Esophagus mucosa (tissue), 1 donor: ENCODE measurements around the gene RNU4-1. TPM values are rescaled to one million over a fixed set of nuclear protein-coding genes. Genes with fewer than 3 reads are reported as not detected.
"Not testable (repeated sequence)": the region's sequence is repeated elsewhere in the genome, so short reads cannot be mapped to it uniquely, and the experiment has no call there.

Source experiments
- ATAC-seq: fragments of 200-7000 bp; cut with Tn5 transposase; one replicate; pipeline ENCODE4 v1.9.1; 2020
- total RNA-seq: library from RNA; stranded (reverse); gene quantifications from one replicate; pipeline ENCODE4 v1.2.4, GENCODE V29; 2023
- donor health status: DM: yes; HTN: yes; CAD: no.

RNU4-1 gene
- 20,765 TPM for total RNA-seq

DNA sequence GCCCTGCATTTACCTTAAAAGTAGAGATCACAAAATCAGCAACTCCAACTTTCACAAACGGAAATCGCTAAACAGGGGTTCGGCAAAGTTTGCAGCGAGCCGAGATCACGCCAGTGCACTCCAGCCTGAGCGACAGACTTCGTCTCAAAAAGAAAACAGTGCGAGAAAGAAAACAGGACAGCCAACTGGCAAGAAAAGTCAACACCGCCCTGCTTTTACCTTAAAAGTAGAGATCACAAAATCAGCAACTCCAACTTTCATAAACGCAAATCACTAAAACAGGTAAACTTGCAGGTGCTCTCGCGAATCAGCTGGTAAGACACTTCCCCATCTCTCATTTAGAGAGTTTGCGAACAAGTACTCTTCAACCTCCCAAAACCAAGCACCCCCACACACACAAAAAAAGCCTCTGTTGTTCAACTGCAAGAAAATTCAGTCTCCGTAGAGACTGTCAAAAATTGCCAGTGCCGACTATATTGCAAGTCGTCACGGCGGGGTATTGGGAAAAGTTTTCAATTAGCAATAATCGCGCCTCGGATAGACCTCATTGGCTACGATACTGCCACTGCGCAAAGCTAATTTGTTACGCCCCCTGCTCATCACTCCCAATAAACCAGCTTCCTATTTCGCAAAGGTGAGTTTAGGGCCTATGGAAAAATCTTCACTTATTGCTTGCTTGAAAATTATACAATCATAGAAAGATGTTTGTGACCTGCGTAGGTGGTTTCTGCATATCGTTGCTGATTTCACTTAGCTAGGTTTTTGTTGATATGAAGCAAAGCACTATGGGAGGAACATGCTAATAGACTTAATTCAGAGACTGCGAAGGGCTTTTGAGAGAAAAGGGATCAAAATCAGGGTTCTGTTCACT lies at the start of gene RNU4-1:
Gene RNU4-1, minus strand, starts transcription at position 577 of the 871 bp plus-strand sequence.
- ATAC-seq = peak; percentile 46

GRCh38 chr12:120342175-120343038 lies 49.4 kb upstream of the RNU4-1 start:
- peak; percentile 15 for ATAC-seq

DNA sequence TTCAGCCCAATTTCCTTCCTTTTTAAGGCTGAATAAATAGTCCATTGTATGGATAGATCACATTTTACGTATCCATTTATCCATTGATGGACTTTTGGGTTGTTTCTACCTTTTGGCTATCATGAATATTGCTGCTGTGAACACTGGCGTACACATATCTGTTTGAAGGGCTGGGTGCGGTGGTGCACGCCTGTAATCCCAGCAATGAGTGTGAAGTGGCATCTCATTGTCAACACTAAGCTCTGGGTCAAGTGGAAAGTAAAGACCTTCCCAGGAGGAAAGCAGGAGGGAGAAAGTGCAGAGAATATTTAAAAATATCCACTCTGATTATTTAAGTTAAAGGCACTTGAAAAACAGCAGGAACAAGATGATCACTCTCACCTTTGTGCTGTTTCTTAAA lies 46.2 kb upstream of the RNU4-1 start:
- ATAC-seq = no peak

DNA sequence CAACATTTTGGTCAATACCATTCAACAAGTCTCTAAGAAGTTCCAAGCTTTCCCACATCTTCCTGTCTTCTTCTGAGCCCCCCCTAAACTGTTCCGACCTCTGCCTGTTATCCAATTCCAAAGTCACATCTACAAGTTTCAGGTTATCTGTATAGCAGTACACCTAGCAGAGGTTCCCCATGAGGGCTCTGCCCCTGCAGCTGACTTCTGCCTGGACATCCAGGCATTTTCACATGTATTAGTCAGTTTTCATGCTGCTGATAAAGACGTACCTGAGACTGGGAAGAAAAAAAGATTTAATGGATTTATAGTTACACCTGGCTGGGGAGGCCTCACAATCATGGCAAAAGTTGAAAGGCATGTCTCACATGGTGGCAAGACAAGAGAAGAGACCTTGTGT lies 44.7 kb upstream of the RNU4-1 start:
- ATAC-seq = no peak

DNA sequence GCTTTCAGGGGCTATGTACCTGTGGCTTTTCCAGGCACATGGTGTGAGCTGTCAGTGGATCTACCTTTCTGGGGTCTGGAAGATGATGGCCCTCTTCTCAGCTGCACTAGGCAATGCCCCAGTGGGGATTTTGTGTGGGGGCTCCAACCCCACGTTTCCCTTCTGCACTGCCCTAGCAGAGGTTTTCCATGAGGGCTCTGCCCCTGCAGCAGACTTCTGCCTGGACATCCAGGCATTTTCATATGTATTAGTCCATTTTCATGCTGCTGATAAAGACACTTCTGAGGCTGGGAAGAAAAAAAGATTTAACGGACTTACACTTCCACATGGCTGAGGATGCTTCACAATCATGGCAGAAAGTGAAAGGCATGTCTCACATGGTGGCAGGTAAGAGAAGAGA lies 43.4 kb upstream of the RNU4-1 start:
- ATAC-seq = not testable (repeated sequence)

DNA sequence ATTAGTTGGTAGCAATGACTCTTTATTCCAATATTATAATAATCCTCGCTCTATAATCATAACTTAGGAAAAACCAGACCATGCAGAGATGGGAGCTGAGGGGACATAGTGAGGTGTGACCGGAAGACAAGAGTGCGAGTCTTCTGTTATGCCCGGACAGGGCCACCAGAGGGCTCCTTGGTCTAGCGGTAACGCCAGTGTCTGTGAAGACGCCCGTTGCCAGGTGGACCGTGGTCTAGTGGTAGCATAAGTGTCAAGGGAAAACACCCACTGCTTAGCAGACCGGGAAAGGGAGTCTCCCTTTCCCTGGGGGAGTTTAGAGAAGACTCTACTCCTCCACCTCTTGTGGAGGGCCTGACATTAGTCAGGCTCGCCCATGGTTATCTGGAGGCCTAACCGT lies 42.4 kb upstream of the RNU4-1 start:
- ATAC-seq = not testable (repeated sequence)

DNA sequence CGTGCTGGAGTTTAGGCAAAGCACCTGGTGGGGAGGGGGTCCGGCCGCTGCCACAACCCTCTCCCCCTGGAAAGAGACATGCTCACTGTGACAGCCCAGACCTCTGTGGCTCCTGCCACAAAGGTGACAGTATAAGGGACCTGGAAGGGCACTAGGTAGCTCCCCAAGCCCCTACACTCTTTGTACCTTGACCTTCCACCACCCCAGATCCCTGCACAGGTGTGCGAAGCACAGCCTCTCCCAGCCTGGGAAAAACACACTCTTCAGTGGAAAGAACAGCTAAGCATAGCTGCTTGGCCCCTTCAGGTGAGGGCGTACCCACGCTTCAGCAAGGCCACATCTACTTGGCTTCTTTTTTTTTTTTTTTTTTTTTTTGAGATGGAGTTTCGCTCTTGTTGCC lies 39.5 kb upstream of the RNU4-1 start:
- no peak for ATAC-seq

- ATAC-seq = no peak
Observed at GRCh38 chr12:120332041-120332440, 39.0 kb upstream of the RNU4-1 start.

GRCh38 chr12:120331390-120331789 lies 38.4 kb upstream of the RNU4-1 start:
- ATAC-seq = no peak

DNA sequence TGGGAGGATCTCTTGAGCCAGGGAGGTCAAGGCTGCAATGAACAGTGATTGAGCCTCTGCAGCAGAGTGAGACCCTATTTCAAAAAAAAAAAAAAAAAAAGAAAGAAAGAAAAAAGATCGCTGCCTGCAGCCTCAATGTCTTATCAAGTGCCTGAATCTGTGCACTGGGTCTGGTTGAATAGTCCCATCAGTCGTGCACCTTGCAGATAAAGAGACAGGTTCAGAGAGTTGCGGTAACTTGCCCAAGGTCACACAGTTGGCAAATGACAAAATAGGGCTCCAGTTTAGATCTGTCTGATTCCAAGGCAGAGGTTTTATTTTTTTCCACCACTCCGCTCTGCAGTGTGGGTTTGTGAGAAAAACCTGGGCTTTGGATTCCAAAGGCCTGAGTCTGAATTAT lies 35.2 kb upstream of the RNU4-1 start:
- no peak for ATAC-seq

DNA sequence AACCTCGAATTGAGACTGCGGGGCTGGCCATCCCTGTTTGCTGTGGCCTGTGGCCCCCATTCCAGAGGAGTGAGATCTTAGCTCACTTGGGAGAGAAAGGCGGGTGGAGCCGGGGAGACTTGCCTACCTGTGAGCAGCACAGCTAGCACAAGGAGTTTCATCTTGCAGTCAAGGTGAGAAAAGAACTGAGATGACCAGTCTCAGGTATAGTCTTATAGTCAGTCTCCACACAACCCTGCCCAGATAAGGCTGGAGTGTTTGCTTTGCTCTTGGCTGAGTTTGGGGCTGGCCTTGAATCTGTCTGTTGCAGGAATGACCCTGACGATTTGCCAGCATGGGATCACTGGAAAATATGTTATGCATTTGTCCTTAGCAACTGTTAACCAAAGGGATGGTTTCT lies 34.6 kb upstream of the RNU4-1 start, which contains the start of gene PLA2G1B:
Gene PLA2G1B, minus strand, starts transcription at position 187 of the 400 bp plus-strand sequence. Its CDS starts 26 bp downstream, at position 161.
- ATAC-seq = no peak

DNA sequence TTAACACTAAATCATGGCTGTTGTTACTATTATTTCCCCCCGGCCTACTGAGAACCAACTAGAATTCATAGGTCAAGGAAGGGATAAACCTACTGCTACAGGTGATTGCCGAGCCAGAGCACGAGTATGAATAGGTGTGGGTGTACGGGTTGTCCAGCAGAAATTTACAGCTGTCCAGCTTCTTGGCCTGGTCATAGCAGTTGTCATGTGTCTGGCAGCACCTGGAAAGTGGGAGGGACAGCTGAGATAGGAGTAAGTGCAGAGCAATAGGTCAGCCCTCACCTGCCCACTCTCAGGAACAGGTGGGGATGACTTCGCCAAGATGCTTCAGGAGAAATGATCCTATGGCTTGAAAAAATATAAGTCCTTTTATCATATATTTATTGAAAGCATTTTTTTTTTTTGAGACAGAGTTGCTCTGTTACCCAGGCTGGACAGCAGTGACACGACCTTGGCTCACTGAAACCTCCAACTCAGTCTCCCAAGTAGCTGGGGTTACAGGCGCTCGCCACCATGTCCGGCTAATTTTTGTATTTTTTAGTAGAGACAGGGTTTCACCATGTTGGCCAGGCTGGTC lies 31.9 kb upstream of the RNU4-1 start:
- peak; percentile 21 for ATAC-seq

- no peak for ATAC-seq
Observed at GRCh38 chr12:120323772-120324171, 30.7 kb upstream of the RNU4-1 start.

- no peak for ATAC-seq
Observed at GRCh38 chr12:120321382-120322202, 28.6 kb upstream of the RNU4-1 start.

- peak; percentile 100 for ATAC-seq
Observed at GRCh38 chr12:120317224-120318105, 24.4 kb upstream of the RNU4-1 start.

GRCh38 chr12:120316798-120317223 lies 23.8 kb upstream of the RNU4-1 start:
- ATAC-seq = no peak

DNA sequence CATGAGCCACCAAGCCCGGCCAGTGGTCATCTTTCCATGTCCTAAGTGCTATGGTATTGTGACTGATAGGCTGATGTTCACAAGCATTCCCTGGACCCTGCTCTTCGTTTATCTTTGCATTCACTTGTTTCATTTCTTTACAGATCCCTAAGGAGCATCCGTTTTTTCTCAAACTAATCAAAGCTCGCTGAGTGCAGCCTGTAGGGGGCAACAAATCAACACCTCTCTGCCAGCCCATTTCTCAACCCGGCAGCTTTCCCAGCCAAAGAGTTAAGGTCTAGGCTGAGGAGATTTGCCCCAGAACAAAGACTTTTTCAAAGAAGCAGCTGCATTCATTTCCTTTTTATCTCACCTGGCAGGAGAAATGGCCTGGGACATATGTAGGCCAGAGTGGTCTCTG lies 21.2 kb upstream of the RNU4-1 start:
- ATAC-seq = no peak

GRCh38 chr12:120301962-120302815 lies 9.2 kb upstream of the RNU4-1 start, which contains the start of gene SIRT4:
Gene SIRT4, plus strand, starts transcription at chr12:120302321. Its CDS starts 1,241 bp downstream, at chr12:120303562.
- ATAC-seq = peak; percentile 91

DNA sequence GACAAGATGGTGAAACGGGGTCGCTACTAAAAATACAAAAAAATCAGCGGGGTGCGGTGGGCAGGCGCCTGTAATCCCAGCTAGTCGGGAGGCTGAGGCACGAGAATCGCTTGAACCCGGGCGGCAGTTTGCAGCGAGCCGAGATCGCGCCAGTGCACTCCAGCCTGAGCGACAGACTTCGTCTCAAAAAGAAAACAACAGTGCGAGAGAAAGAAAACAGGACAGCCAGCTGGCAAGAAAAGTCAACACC lies 701 bp downstream of the RNU4-1 start:
- ATAC-seq = no peak

GRCh38 chr12:120290609-120291305 lies 2.3 kb downstream of the RNU4-1 start:
- peak; percentile 24 for ATAC-seq
